SK-N-SH (cell line): Measurements from ENCODE around the gene FXR1. TPM values are rescaled to one million over a fixed set of nuclear protein-coding genes. Genes with fewer than 3 reads are reported as not detected.

ENCODE experiments used
- CTCF ChIA-PET: fragments of 300-600, 350-600 bp; formaldehyde crosslinking; extraction: SDS; loops from one replicate; lab custom pipeline; 2021; lab: Yijun Ruan, JAX
- POLR2A ChIA-PET: fragments of 350-600 bp; sonication (Branson Sonifier 250); formaldehyde crosslinking; extraction: SDS; loops from one replicate; lab custom pipeline; 2020; ENCODE audit warnings: antibody characterized with exemption, inconsistent platforms; lab: Yijun Ruan, JAX
- DNase-seq: peaks from one replicate; pipeline ENCODE4 v3.0.0; 2012
- H2AFZ ChIP-seq: fragments of 200-600 bp; sonication (generic); 2 replicates; pipeline ENCODE4 v1.8.1; 2016; ENCODE audit warnings: antibody characterized with exemption, mild to moderate bottlenecking, low read depth
- H3F3A ChIP-seq: fragments of 200-600 bp; sonication (generic); replicated peaks from 2 replicates; pipeline ENCODE3; 2016; ENCODE audit warnings: antibody characterized with exemption, mild to moderate bottlenecking; ENCODE audit not compliant: insufficient read depth
- H3K27ac ChIP-seq, 2 experiments: fragments of 200-500 bp in 1 of 2; fragments of 200-600 bp in 1 of 2; sonication (Bioruptor generic) in 1 of 2; sonication (generic), shearing (Covaris generic) in 1 of 2; 2 replicates each; pipeline versions ENCODE4 v1.5.1 to v1.6.1; 2014 to 2016; ENCODE audit warnings: low read depth in 2 of 2, inconsistent platforms in 1 of 2, low read length in 1 of 2, mild to moderate bottlenecking in 1 of 2, mixed read lengths in 1 of 2
- H3K27me3 ChIP-seq: fragments of 200-600 bp; sonication (generic), shearing (Covaris generic); 2 replicates; pipeline ENCODE4 v1.6.1; 2016; ENCODE audit warnings: mixed run types; ENCODE audit not compliant: insufficient read depth
- H3K36me3 ChIP-seq, 2 experiments: fragments of 200-500 bp in 1 of 2; fragments of 200-600 bp in 1 of 2; sonication (Bioruptor generic) in 1 of 2; sonication (generic) in 1 of 2; replicated peaks in 1 of 2; 2 replicates each; pipeline versions ENCODE3 to v1.5.1; 2014 to 2016; ENCODE audit warnings: low read length in 1 of 2, mild to moderate bottlenecking in 1 of 2; ENCODE audit not compliant: insufficient read depth in 2 of 2, control insufficient read depth in 1 of 2
- H3K4me1 ChIP-seq, 2 experiments: fragments of 200-500 bp in 1 of 2; fragments of 200-600 bp in 1 of 2; sonication (Bioruptor generic) in 1 of 2; sonication (generic), shearing (Covaris generic) in 1 of 2; 2 replicates each; pipeline versions ENCODE4 v1.5.1 to v1.6.1; 2014 to 2016; ENCODE audit warnings: low read depth in 1 of 2, low read length in 1 of 2, mixed run types in 1 of 2; ENCODE audit not compliant: insufficient read depth in 2 of 2, control insufficient read depth in 1 of 2
- H3K4me2 ChIP-seq: fragments of 200-600 bp; sonication (generic), shearing (Covaris generic); 2 replicates; pipeline ENCODE4 v1.6.1; 2017; ENCODE audit warnings: mixed run types
- H3K4me3 ChIP-seq, 2 experiments: fragments of 200-500 bp in 1 of 2; fragments of 200-600 bp in 1 of 2; sonication (Bioruptor generic) in 1 of 2; sonication (generic), shearing (Covaris generic) in 1 of 2; 2 replicates each; pipeline versions ENCODE4 v1.5.1 to v1.8.1; 2014 to 2016; ENCODE audit warnings: low read depth in 2 of 2, inconsistent platforms in 1 of 2, low read length in 1 of 2, mild to moderate bottlenecking in 1 of 2, mixed read lengths in 1 of 2, moderate library complexity in 1 of 2
- H3K79me2 ChIP-seq: fragments of 200-600 bp; sonication (generic); 2 replicates; pipeline ENCODE4 v1.8.1; 2017; ENCODE audit warnings: mild to moderate bottlenecking; ENCODE audit not compliant: insufficient read depth
- H3K9ac ChIP-seq: fragments of 200-600 bp; sonication (generic); 2 replicates; pipeline ENCODE4 v1.6.1; 2017; ENCODE audit warnings: mixed run types
- H3K9me2 ChIP-seq: fragments of 200-600 bp; sonication (generic); 2 replicates; pipeline ENCODE4 v1.6.1; 2017; ENCODE audit warnings: mixed run types
- H3K9me3 ChIP-seq: fragments of 200-600 bp; sonication (generic); 2 replicates; pipeline ENCODE4 v1.6.1; 2017; ENCODE audit warnings: mixed run types, mild to moderate bottlenecking, moderate library complexity
- H4K20me1 ChIP-seq: fragments of 200-600 bp; sonication (generic); 2 replicates; pipeline ENCODE4 v1.6.1; 2017; ENCODE audit warnings: mild to moderate bottlenecking, mixed run types; ENCODE audit not compliant: insufficient read depth
- CHD2 ChIP-seq: fragments of 150-350 bp; IDR thresholded peaks from 2 replicates; pipeline ENCODE4 v1.6.1; 2018; ENCODE audit warnings: low read length; ENCODE audit not compliant: partially characterized antibody
- ELF1 ChIP-seq: IDR thresholded peaks from 2 replicates; pipeline ENCODE4 v1.4.0; 2012
- FOXJ3 ChIP-seq: sonication (generic); formaldehyde crosslinking; IDR thresholded peaks from 2 replicates; pipeline ENCODE4 v1.5.1; 2020; ENCODE audit warnings: mild to moderate bottlenecking, missing genetic modification reagents
- FOXM1 ChIP-seq: IDR thresholded peaks from 2 replicates; pipeline ENCODE4 v1.4.0; 2012; ENCODE audit warnings: low read depth, mild to moderate bottlenecking
- GABPA ChIP-seq: IDR thresholded peaks from 2 replicates; pipeline ENCODE4 v1.4.0; 2012; ENCODE audit warnings: low read depth, mild to moderate bottlenecking
- JUND ChIP-seq: IDR thresholded peaks from 2 replicates; pipeline ENCODE4 v1.4.0; 2012
- MEF2A ChIP-seq: IDR thresholded peaks from 2 replicates; pipeline ENCODE4 v1.4.0; 2012; ENCODE audit warnings: low read depth, borderline replicate concordance
- NFIC ChIP-seq: IDR thresholded peaks from 2 replicates; pipeline ENCODE4 v1.4.0; 2012; ENCODE audit warnings: borderline replicate concordance
- NRF1 ChIP-seq: IDR thresholded peaks from 2 replicates; pipeline ENCODE4 v1.6.1; 2012; ENCODE audit warnings: low read depth, mild to moderate bottlenecking, low read length
- SIN3A ChIP-seq: IDR thresholded peaks from 2 replicates; pipeline ENCODE4 v1.6.1; 2012; ENCODE audit warnings: low read depth, mild to moderate bottlenecking, low read length, moderate library complexity, borderline replicate concordance
- SMC3 ChIP-seq: IDR thresholded peaks from 2 replicates; pipeline ENCODE4 v1.6.1; 2012; ENCODE audit warnings: low read depth, low read length, improper control_type of control experiment
- TAF1 ChIP-seq: IDR thresholded peaks from 2 replicates; pipeline ENCODE4 v1.6.1; 2012; ENCODE audit warnings: low read depth, mild to moderate bottlenecking, low read length, moderate library complexity, borderline replicate concordance
- TCF12 ChIP-seq: IDR thresholded peaks from 2 replicates; pipeline ENCODE4 v1.4.0; 2012
- TEAD4 ChIP-seq: IDR thresholded peaks from 2 replicates; pipeline ENCODE4 v1.4.0; 2012; ENCODE audit warnings: mild to moderate bottlenecking, borderline replicate concordance; ENCODE audit not compliant: insufficient read depth
- YY1 ChIP-seq: IDR thresholded peaks from 2 replicates; pipeline ENCODE4 v1.4.0; 2012; ENCODE audit warnings: low read depth, mild to moderate bottlenecking
- WGBS: methylation state at CpG from one replicate; pipeline ENCODE4 v1.1.6; 2017; ENCODE audit warnings: low lambda C conversion rate; 5-methylcytosine and 5-hydroxymethylcytosine counted together
- polyA plus RNA-seq, 3 experiments: library from polyadenylated mRNA; depleted of rRNA; stranded (reverse); fragments of >200 nt; gene quantifications; 2 replicates each; pipeline ENCODE4 v1.2.3, GENCODE V29; 2012
- TF ChIP-seq, protein P1 (sequence below): IDR thresholded peaks from 2 replicates; pipeline ENCODE4 v1.4.0; 2012; ENCODE audit warnings: low read depth, borderline replicate concordance
- TF ChIP-seq, protein P2 (sequence below): IDR thresholded peaks from 2 replicates; pipeline ENCODE4 v1.4.0; 2012; ENCODE audit warnings: low read depth, borderline replicate concordance
- TF ChIP-seq, protein P3 (sequence below): IDR thresholded peaks from 2 replicates; pipeline ENCODE4 v1.4.0; 2012; ENCODE audit warnings: low read depth
- TF ChIP-seq, protein P4 (sequence below): fragments of 200-600 bp; sonication (generic); IDR thresholded peaks from 2 replicates; pipeline ENCODE4 v1.6.1; 2017; ENCODE audit warnings: antibody characterized with exemption, mild to moderate bottlenecking, moderate library complexity
- TF ChIP-seq, protein P5 (sequence below): IDR thresholded peaks from 2 replicates; pipeline ENCODE4 v1.6.1; 2012; ENCODE audit warnings: mild to moderate bottlenecking, low read depth, low read length, moderate library complexity

The FXR1 gene
- polyA plus RNA-seq, 1 of the 3 experiments (the other 2 are of a cell fraction), result 114 TPM

DNA sequence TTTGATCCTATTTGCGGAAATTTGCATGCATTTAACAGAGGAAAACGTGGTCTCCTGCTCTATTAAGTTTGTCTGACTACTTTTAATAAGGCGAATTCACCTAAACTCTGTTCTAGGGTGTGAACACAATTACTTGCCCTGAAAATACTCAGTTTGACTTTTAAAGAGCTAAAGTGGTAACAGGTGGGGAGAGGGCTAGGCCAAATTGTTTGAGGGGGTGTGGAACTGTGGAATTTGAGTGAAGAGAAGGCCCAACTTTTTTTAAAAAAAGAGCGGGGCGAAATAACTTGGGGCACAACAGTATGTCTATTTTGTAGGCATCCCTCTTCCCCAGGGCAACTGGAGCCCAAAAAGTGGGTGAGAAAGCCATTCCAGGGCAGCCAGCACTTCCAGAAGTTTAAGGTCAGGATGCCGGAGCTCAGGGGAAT is 580 bp upstream of the FXR1 start:
- peak overlapping the region; percentile 92 to 95 for H3K27ac ChIP-seq
- H3K36me3 ChIP-seq, result peaks cover 10 to 19% of the 10 kb centered on the region in 2 experiments
- ChIA-PET CTCF (interaction anchor here (0.9 to 1.3 kb wide), 9 partner anchors 11 to 1306 kb away, joined by 3 to 4 read pairs (median 3); no protein-coding TSS in a partner anchor), POLR2A (no interaction called here)
- H3K9me2 ChIP-seq, result no peaks in the 10 kb centered on the region
- H3K9me3 ChIP-seq, result no peaks in the 10 kb centered on the region
- no peaks in the 10 kb centered on the region for H3F3A ChIP-seq
- peak overlapping the region; percentile 100 for H3K9ac ChIP-seq
- H3K4me1 ChIP-seq, result peaks cover 11% of the 10 kb centered on the region in 2 experiments
- H3K79me2 ChIP-seq, result peaks cover 44% of the 10 kb centered on the region
- peak overlapping the region; percentile 89 to 100 for H3K4me3 ChIP-seq
- H4K20me1 ChIP-seq, result peaks cover 36% of the 10 kb centered on the region
- WGBS, result 68% methylated on average over 6 of the region's 6 CpGs
- H3K4me2 ChIP-seq, result peak overlapping the region; percentile 83
- no peaks in the 10 kb centered on the region for H3K27me3 ChIP-seq
- H2AFZ ChIP-seq, result peak overlapping the region; percentile 93
- DNase-seq, result peak; percentile 9
- no peak for TF ChIP-seq CHD2
- TF ChIP-seq TEAD4, result no peak
- no peak for TF ChIP-seq FOXM1
- TF ChIP-seq, protein P1, sequence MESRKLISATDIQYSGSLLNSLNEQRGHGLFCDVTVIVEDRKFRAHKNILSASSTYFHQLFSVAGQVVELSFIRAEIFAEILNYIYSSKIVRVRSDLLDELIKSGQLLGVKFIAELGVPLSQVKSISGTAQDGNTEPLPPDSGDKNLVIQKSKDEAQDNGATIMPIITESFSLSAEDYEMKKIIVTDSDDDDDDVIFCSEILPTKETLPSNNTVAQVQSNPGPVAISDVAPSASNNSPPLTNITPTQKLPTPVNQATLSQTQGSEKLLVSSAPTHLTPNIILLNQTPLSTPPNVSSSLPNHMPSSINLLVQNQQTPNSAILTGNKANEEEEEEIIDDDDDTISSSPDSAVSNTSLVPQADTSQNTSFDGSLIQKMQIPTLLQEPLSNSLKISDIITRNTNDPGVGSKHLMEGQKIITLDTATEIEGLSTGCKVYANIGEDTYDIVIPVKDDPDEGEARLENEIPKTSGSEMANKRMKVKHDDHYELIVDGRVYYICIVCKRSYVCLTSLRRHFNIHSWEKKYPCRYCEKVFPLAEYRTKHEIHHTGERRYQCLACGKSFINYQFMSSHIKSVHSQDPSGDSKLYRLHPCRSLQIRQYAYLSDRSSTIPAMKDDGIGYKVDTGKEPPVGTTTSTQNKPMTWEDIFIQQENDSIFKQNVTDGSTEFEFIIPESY, result no peak
- TF ChIP-seq GABPA, result no peak
- TF ChIP-seq, protein P2, sequence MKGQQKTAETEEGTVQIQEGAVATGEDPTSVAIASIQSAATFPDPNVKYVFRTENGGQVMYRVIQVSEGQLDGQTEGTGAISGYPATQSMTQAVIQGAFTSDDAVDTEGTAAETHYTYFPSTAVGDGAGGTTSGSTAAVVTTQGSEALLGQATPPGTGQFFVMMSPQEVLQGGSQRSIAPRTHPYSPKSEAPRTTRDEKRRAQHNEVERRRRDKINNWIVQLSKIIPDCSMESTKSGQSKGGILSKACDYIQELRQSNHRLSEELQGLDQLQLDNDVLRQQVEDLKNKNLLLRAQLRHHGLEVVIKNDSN, result no peak
- TF ChIP-seq SIN3A, result no peak
- TF ChIP-seq SMC3, result no peak
- no peak for TF ChIP-seq TCF12
- no peak for TF ChIP-seq NRF1
- no peak for TF ChIP-seq NFIC
- no peak for TF ChIP-seq ELF1
- TF ChIP-seq, protein P3, sequence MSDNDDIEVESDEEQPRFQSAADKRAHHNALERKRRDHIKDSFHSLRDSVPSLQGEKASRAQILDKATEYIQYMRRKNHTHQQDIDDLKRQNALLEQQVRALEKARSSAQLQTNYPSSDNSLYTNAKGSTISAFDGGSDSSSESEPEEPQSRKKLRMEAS, result no peak
- TF ChIP-seq, protein P4, sequence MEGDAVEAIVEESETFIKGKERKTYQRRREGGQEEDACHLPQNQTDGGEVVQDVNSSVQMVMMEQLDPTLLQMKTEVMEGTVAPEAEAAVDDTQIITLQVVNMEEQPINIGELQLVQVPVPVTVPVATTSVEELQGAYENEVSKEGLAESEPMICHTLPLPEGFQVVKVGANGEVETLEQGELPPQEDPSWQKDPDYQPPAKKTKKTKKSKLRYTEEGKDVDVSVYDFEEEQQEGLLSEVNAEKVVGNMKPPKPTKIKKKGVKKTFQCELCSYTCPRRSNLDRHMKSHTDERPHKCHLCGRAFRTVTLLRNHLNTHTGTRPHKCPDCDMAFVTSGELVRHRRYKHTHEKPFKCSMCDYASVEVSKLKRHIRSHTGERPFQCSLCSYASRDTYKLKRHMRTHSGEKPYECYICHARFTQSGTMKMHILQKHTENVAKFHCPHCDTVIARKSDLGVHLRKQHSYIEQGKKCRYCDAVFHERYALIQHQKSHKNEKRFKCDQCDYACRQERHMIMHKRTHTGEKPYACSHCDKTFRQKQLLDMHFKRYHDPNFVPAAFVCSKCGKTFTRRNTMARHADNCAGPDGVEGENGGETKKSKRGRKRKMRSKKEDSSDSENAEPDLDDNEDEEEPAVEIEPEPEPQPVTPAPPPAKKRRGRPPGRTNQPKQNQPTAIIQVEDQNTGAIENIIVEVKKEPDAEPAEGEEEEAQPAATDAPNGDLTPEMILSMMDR, result no peak
- TF ChIP-seq, protein P5, sequence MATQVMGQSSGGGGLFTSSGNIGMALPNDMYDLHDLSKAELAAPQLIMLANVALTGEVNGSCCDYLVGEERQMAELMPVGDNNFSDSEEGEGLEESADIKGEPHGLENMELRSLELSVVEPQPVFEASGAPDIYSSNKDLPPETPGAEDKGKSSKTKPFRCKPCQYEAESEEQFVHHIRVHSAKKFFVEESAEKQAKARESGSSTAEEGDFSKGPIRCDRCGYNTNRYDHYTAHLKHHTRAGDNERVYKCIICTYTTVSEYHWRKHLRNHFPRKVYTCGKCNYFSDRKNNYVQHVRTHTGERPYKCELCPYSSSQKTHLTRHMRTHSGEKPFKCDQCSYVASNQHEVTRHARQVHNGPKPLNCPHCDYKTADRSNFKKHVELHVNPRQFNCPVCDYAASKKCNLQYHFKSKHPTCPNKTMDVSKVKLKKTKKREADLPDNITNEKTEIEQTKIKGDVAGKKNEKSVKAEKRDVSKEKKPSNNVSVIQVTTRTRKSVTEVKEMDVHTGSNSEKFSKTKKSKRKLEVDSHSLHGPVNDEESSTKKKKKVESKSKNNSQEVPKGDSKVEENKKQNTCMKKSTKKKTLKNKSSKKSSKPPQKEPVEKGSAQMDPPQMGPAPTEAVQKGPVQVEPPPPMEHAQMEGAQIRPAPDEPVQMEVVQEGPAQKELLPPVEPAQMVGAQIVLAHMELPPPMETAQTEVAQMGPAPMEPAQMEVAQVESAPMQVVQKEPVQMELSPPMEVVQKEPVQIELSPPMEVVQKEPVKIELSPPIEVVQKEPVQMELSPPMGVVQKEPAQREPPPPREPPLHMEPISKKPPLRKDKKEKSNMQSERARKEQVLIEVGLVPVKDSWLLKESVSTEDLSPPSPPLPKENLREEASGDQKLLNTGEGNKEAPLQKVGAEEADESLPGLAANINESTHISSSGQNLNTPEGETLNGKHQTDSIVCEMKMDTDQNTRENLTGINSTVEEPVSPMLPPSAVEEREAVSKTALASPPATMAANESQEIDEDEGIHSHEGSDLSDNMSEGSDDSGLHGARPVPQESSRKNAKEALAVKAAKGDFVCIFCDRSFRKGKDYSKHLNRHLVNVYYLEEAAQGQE, result no peak
- TF ChIP-seq YY1, result no peak
- TF ChIP-seq FOXJ3 (CRISPR knock-in tag), result no peak
- no peak for TF ChIP-seq TAF1
- no peak for TF ChIP-seq JUND
- TF ChIP-seq MEF2A, result no peak
